K562 (cell line): ENCODE results near the gene COX4I2. TPM values are rescaled to one million over a fixed set of nuclear protein-coding genes. Genes with fewer than 3 reads are reported as not detected.

Experiments
- ATAC-seq: fragments of 200-7000 bp; cut with Tn5 transposase; 3 replicates; pipeline ENCODE4 v1.9.1; 2020; ENCODE audit warnings: moderate library complexity
- BruUV-seq: library from RNA; stranded (reverse); fragments of 400-500 nt; replicated peaks from 2 replicates; lab custom pipeline; 2021; lab: Mats Ljungman, UMichigan
- CTCF ChIA-PET: fragments of 300-600 bp; formaldehyde crosslinking; extraction: SDS; loops from one replicate; lab custom pipeline; 2021; ENCODE audit warnings: low intra/inter-chr PET ratio; lab: Yijun Ruan, JAX
- POLR2A ChIA-PET: fragments of 300-600, 350-650 bp; sonication (Branson Sonifier 250); formaldehyde crosslinking; extraction: SDS; loops from one replicate; lab custom pipeline; 2021; ENCODE audit warnings: antibody characterized with exemption, inconsistent platforms; lab: Yijun Ruan, JAX
- DNase-seq, 4 experiments: peaks; one replicate each; pipeline versions ENCODE4 v3.0.0 to v3.0.0-alpha.2; 2011 to 2018; ENCODE audit warnings: low spot score in 3 of 4, mixed read lengths in 3 of 4; ENCODE audit errors: extremely low read depth in 1 of 4
- FAIRE-seq: peaks from 2 replicates; lab custom pipeline; 2011; peaks lifted over from hg19 to GRCh38; lab: Jason Lieb, UNC
- H2AFZ ChIP-seq: 2 replicates; pipeline ENCODE4 v1.6.0; 2011; ENCODE audit warnings: low read depth, low read length, control low read depth, inconsistent platforms
- H3K27ac ChIP-seq: fragments of 200-600 bp; 3 replicates; pipeline ENCODE4 v1.8.0; 2011; ENCODE audit warnings: low read depth, mild to moderate bottlenecking, control low read depth, inconsistent platforms, low read length, moderate library complexity, mixed read lengths; ENCODE audit errors: extremely low read depth
- H3K27me3 ChIP-seq, 2 experiments: fragments of 300-600 bp in 1 of 2; 2 replicates in 1 of 2; 3 replicates in 1 of 2; pipeline versions ENCODE4 v1.6.0 to v1.8.0; 2011; ENCODE audit warnings: inconsistent platforms in 2 of 2, low read length in 2 of 2, mild to moderate bottlenecking in 1 of 2, mixed read lengths in 1 of 2, moderate library complexity in 1 of 2; ENCODE audit not compliant: control insufficient read depth in 2 of 2, insufficient read depth in 2 of 2
- H3K36me3 ChIP-seq: fragments of 300-600 bp; 3 replicates; pipeline ENCODE4 v1.8.0; 2011; ENCODE audit warnings: mild to moderate bottlenecking, low read length, inconsistent platforms; ENCODE audit not compliant: control insufficient read depth, insufficient read depth
- H3K4me1 ChIP-seq, 2 experiments: fragments of 200-600 bp in 1 of 2; replicated peaks in 1 of 2; 2 replicates in 1 of 2; 3 replicates in 1 of 2; pipeline versions ENCODE4 v1.5.1 to v1.8.0; 2011; ENCODE audit warnings: inconsistent platforms in 2 of 2, low read length in 2 of 2, mild to moderate bottlenecking in 1 of 2, mixed read lengths in 1 of 2, moderate library complexity in 1 of 2; ENCODE audit not compliant: control insufficient read depth in 2 of 2, insufficient read depth in 2 of 2
- H3K4me2 ChIP-seq: 2 replicates; pipeline ENCODE4 v1.6.1; 2011; ENCODE audit warnings: low read length, control low read depth, inconsistent platforms, mixed read lengths; ENCODE audit not compliant: insufficient read depth
- H3K4me3 ChIP-seq: fragments of 200-600 bp; sonication (generic), shearing (Covaris generic); 2 replicates; pipeline ENCODE4 v1.5.1; 2016; ENCODE audit warnings: control low read depth, inconsistent platforms
- H3K79me2 ChIP-seq: fragments of 200-600 bp; 3 replicates; pipeline ENCODE4 v1.8.0; 2011; ENCODE audit warnings: low read length, inconsistent platforms; ENCODE audit not compliant: control insufficient read depth, insufficient read depth
- H3K9ac ChIP-seq, 2 experiments: 2 replicates each; pipeline versions ENCODE4 v1.6.0 to v1.6.1; 2011; ENCODE audit warnings: low read depth in 2 of 2, low read length in 2 of 2, control low read depth in 1 of 2, inconsistent platforms in 1 of 2, mild to moderate bottlenecking in 1 of 2, mixed read lengths in 1 of 2; ENCODE audit not compliant: insufficient read depth in 1 of 2
- H3K9me1 ChIP-seq: one replicate; pipeline ENCODE4 v1.6.0; 2011; ENCODE audit warnings: inconsistent platforms, mild to moderate bottlenecking, low read length, moderate library complexity; ENCODE audit not compliant: control insufficient read depth, insufficient read depth
- H3K9me3 ChIP-seq: replicated peaks from 2 replicates; pipeline ENCODE4 v1.5.1; 2011; ENCODE audit warnings: low read depth, low read length, inconsistent platforms; ENCODE audit not compliant: control insufficient read depth, insufficient read depth
- H4K20me1 ChIP-seq: replicated peaks from 2 replicates; pipeline ENCODE4 v1.6.1; 2011; ENCODE audit warnings: low read length, inconsistent platforms, mixed read lengths; ENCODE audit not compliant: control insufficient read depth, insufficient read depth
- COPS2 ChIP-seq: fragments of 450-650 bp; conservative IDR thresholded peaks from 2 replicates; pipeline ENCODE4 v1.6.1; 2016; ENCODE audit warnings: mild to moderate bottlenecking, moderate library complexity
- CREB3 ChIP-seq: fragments of 450-650 bp; conservative IDR thresholded peaks from 2 replicates; pipeline ENCODE4 v1.6.1; 2016; ENCODE audit warnings: missing genetic modification characterization, low read depth, mild to moderate bottlenecking, missing compliant biosample characterization, moderate library complexity
- CREM ChIP-seq: IDR thresholded peaks from 2 replicates; pipeline ENCODE4 v1.6.1; 2014; ENCODE audit warnings: antibody characterized with exemption, low read depth
- ELK3 ChIP-seq: fragments of 450-650 bp; formaldehyde crosslinking; IDR thresholded peaks from 2 replicates; pipeline ENCODE4 v1.4.0; 2020; ENCODE audit warnings: mild to moderate bottlenecking
- KAT7 ChIP-seq: sonication (generic); formaldehyde crosslinking; IDR thresholded peaks from 2 replicates; pipeline ENCODE4 v1.8.0; 2022; ENCODE audit warnings: missing genetic modification reagents, mild to moderate bottlenecking, borderline replicate concordance
- MECOM ChIP-seq: fragments of 250-450 bp; sonication (Bioruptor Pico); IDR thresholded peaks from 2 replicates; pipeline ENCODE4 v1.8.0; 2022; ENCODE audit warnings: inconsistent platforms
- NR2C1 ChIP-seq, 2 experiments: fragments of 450-650 bp; IDR thresholded peaks; 2 replicates each; pipeline ENCODE4 v1.6.1; 2017; ENCODE audit warnings: mild to moderate bottlenecking in 2 of 2, antibody characterized with exemption in 1 of 2, inconsistent platforms in 1 of 2, missing compliant biosample characterization in 1 of 2, missing genetic modification characterization in 1 of 2
- NR4A1 ChIP-seq, 2 experiments: fragments of 250-450 bp in 1 of 2; fragments of 450-650 bp in 1 of 2; sonication (Bioruptor Pico) in 1 of 2; IDR thresholded peaks; 2 replicates each; pipeline versions ENCODE4 v1.4.0 to v1.6.1; 2016 to 2020; ENCODE audit warnings: mild to moderate bottlenecking in 2 of 2, missing compliant biosample characterization in 1 of 2, missing genetic modification characterization in 1 of 2, moderate library complexity in 1 of 2
- RHOXF2B ChIP-seq: fragments of 250-450 bp; sonication (Bioruptor Pico); conservative IDR thresholded peaks from 2 replicates; pipeline ENCODE4 v1.5.1; 2021
- TGIF2 ChIP-seq: sonication (generic); formaldehyde crosslinking; IDR thresholded peaks from 2 replicates; pipeline ENCODE4 v1.8.1; 2022; ENCODE audit warnings: mild to moderate bottlenecking, missing genetic modification reagents, moderate library complexity
- ZZZ3 ChIP-seq: fragments of 450-650 bp; IDR thresholded peaks from 2 replicates; pipeline ENCODE4 v1.6.1; 2016; ENCODE audit warnings: antibody characterized with exemption, mild to moderate bottlenecking, moderate library complexity
- WGBS: fragments of 100-300 bp; shearing (Covaris generic); methylation state at CpG from one replicate; pipeline ENCODE4 v1.1.6; 2016; ENCODE audit warnings: low coverage, mixed read lengths; ENCODE audit not compliant: insufficient coverage; ENCODE audit errors: missing lambda C conversion rate; 5-methylcytosine and 5-hydroxymethylcytosine counted together
- in situ Hi-C: fragments of 300-500 bp; cut with MboI; formaldehyde crosslinking; loops from 4 replicates; pipeline ENCODE4 v1.15.0; 2018; ENCODE audit warnings: inconsistent platforms, mixed read lengths
- intact Hi-C: fragments of 100-400 bp; cut with micrococcal nuclease; formaldehyde crosslinking; loops from 2 replicates; pipeline ENCODE4 v1.14.2; 2022
- polyA plus RNA-seq, 8 experiments: library from polyadenylated mRNA; depleted of rRNA in 4 of 8; stranded (reverse) in 5 of 8; unstranded in 3 of 8; fragments of >200 nt; fragmentation: Nextera tagmentation in 2 of 8; fragmentation: Illumina TruSeq in 1 of 8; extraction: Ambion mirVana in 2 of 8; extraction: Trizol in 1 of 8; gene quantifications; 2 replicates each; pipeline versions ENCODE4 v1.2.1 to v1.2.3, GENCODE V29; 2011 to 2014; ENCODE audit warnings: inconsistent platforms in 1 of 8, missing spikeins in 1 of 8
- total RNA-seq, 7 experiments: library from RNA; depleted of rRNA in 6 of 7; stranded (reverse); fragments of >200 nt in 6 of 7; fragmentation: Illumina TruSeq in 2 of 7; extraction: Trizol in 2 of 7; gene quantifications; 2 replicates each; pipeline versions ENCODE4 v1.2.1 to v1.2.3, GENCODE V29; 2011 to 2021; ENCODE audit warnings: low replicate concordance in 1 of 7
- TF ChIP-seq, protein P1 (sequence below): sonication (generic); formaldehyde crosslinking; IDR thresholded peaks from 2 replicates; pipeline ENCODE4 v1.8.0; 2022; ENCODE audit warnings: mild to moderate bottlenecking, missing genetic modification reagents, borderline replicate concordance

The COX4I2 gene
- total and polyA plus RNA-seq, 9 of the 15 experiments (the other 6 are each of a cell fraction or from before 2014, with no cell fraction given), result not detected

- no TSS peak for BruUV-seq
These were observed 48.3 kb downstream of the COX4I2 start for GRCh38 chr20:31685853-31686643.

More at GRCh38 chr20:31685853-31686643, 48.3 kb downstream of the COX4I2 start:
- H3K27me3 ChIP-seq, result no peaks in the 10 kb centered on the region
- peaks cover 81% of the 10 kb centered on the region for H3K36me3 ChIP-seq
- in situ Hi-C loops, result no loop called here
- H3K27ac ChIP-seq, result peak overlapping the region; percentile 66
- FAIRE-seq (no peak), DNase-seq (no peak), ATAC-seq (peak; percentile 3; the same call in 2 of the 3 replicates)
- intact Hi-C loops, result no loop called here
- no peaks in the 10 kb centered on the region for H3K9me1 ChIP-seq
- H3K79me2 ChIP-seq, result peaks cover 98% of the 10 kb centered on the region
- TF ChIP-seq CREB3 (tag) (no peak), MECOM (CRISPR knock-in tag) (0 out of 2 replicates have a peak, but pooled peaks have one; percentile 10), ELK3 (CRISPR knock-in tag) (no peak), TGIF2 (CRISPR knock-in tag) (no peak), ZZZ3 (no peak), CREM (no peak), NR4A1 (CRISPR knock-in tag; IDR thresholded peaks at IDR 0.05) (no peak), NR4A1 (tag; IDR thresholded peaks at IDR 0.05) (no peak), RHOXF2B (CRISPR knock-in tag) (no peak), NR2C1 (IDR thresholded peaks at IDR 0.05) (no peak), NR2C1 (tag; IDR thresholded peaks at IDR 0.05) (no peak), KAT7 (peak; percentile 18; the same call in 1 of the 2 replicates), COPS2 (no peak)
- TF ChIP-seq, protein P1, sequence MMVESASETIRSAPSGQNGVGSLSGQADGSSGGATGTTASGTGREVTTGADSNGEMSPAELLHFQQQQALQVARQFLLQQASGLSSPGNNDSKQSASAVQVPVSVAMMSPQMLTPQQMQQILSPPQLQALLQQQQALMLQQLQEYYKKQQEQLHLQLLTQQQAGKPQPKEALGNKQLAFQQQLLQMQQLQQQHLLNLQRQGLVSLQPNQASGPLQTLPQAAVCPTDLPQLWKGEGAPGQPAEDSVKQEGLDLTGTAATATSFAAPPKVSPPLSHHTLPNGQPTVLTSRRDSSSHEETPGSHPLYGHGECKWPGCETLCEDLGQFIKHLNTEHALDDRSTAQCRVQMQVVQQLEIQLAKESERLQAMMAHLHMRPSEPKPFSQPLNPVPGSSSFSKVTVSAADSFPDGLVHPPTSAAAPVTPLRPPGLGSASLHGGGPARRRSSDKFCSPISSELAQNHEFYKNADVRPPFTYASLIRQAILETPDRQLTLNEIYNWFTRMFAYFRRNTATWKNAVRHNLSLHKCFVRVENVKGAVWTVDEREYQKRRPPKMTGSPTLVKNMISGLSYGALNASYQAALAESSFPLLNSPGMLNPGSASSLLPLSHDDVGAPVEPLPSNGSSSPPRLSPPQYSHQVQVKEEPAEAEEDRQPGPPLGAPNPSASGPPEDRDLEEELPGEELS (CRISPR knock-in tag), result no peak
- H2AFZ ChIP-seq, result no peak overlapping the region
- no peak overlapping the region for H3K4me3 ChIP-seq
- peak overlapping the region; percentile 39 for H3K4me2 ChIP-seq
- no peaks in the 10 kb centered on the region for H4K20me1 ChIP-seq
- peak overlapping the region in 1 of 2 experiments; percentile 53; a peak in 1 of 4 replicates for H3K9ac ChIP-seq
- POLR2A ChIA-PET, result interaction anchor here (0.9 to 3.7 kb wide), 9 partner anchors 9 to 81 kb away, joined by 3 to 23 read pairs (median 5); partner anchors contain the start of gene ID1
- 24% methylated on average over 2 of the region's 2 CpGs for WGBS
- H3K9me3 ChIP-seq, result no peaks in the 10 kb centered on the region
- H3K4me1 ChIP-seq, result peaks cover 33 to 68% of the 10 kb centered on the region in 2 experiments
- CTCF ChIA-PET, result no interaction called here
